Coronary artery (tissue), 2 donors: ENCODE measurements around the gene GAS6.

Experiments
- DNase-seq: peaks from one replicate; pipeline ENCODE4 v3.0.0-alpha.2; 2017; ENCODE audit warnings: low spot score
- H3K27ac ChIP-seq, 2 donors: fragments of 200-600 bp; sonication (generic); one replicate each; pipeline ENCODE4 v1.5.1; 2016 to 2019
- H3K4me3 ChIP-seq: fragments of 200-600 bp; sonication (generic); 2 replicates; pipeline ENCODE4 v1.5.1; 2016; ENCODE audit warnings: mild to moderate bottlenecking, moderate library complexity
- CTCF ChIP-seq: fragments of 200-600 bp; sonication (generic); IDR thresholded peaks from one replicate; pipeline ENCODE4 v1.5.1; 2019; ENCODE audit warnings: antibody characterized with exemption

The GAS6 gene

GRCh38 chr13:113865427-113865826 lies 1.6 kb upstream of the GAS6 start:
- peak; percentile 33 for DNase-seq
- Histone ChIP-seq H3K27ac (no peak overlapping the region), H3K4me3 (no peak overlapping the region)
- TF ChIP-seq CTCF: no peak

GRCh38 chr13:113864273-113864890 lies 506 bp upstream of the GAS6 start:
- DNase-seq: peak; percentile 72
- no peak for TF ChIP-seq CTCF
- H3K27ac ChIP-seq: peak overlapping the region; percentile 87 to 89
- H3K4me3 ChIP-seq: peak overlapping the region; percentile 99

GRCh38 chr13:113862931-113863523 lies 849 bp downstream of the GAS6 start:
- peak; percentile 77 for DNase-seq
- H3K4me3 ChIP-seq: peak overlapping the region; percentile 99

GRCh38 chr13:113862191-113862930 lies 1.5 kb downstream of the GAS6 start:
- peak overlapping the region; percentile 99 for H3K4me3 ChIP-seq
- H3K27ac ChIP-seq: peak overlapping the region; percentile 87 to 89
- DNase-seq: peak; percentile 71
- no peak for TF ChIP-seq CTCF

More at GRCh38 chr13:113862931-113863523, 849 bp downstream of the GAS6 start:
- TF ChIP-seq CTCF: no peak
- peak overlapping the region; percentile 87 to 89 for H3K27ac ChIP-seq

GRCh38 chr13:113861433-113862030 lies 2.3 kb downstream of the GAS6 start:
- peak; percentile 70 for DNase-seq
- H3K4me3 ChIP-seq: peak overlapping the region; percentile 99
- peak overlapping the region; percentile 33 to 89 for H3K27ac ChIP-seq
- no peak for TF ChIP-seq CTCF

GRCh38 chr13:113860665-113861432 lies 3.0 kb downstream of the GAS6 start:
- Histone ChIP-seq H3K4me3 (no peak overlapping the region), H3K27ac (peak overlapping the region; percentile 33 to 89)
- no peak for TF ChIP-seq CTCF
- DNase-seq: peak; percentile 73
